Measurements from ENCODE around the gene UTS2B.
"Not testable (repeated sequence)": the region's sequence is repeated elsewhere in the genome, so short reads cannot be mapped to it uniquely, and the experiment has no call there.

UTS2B gene

DNA sequence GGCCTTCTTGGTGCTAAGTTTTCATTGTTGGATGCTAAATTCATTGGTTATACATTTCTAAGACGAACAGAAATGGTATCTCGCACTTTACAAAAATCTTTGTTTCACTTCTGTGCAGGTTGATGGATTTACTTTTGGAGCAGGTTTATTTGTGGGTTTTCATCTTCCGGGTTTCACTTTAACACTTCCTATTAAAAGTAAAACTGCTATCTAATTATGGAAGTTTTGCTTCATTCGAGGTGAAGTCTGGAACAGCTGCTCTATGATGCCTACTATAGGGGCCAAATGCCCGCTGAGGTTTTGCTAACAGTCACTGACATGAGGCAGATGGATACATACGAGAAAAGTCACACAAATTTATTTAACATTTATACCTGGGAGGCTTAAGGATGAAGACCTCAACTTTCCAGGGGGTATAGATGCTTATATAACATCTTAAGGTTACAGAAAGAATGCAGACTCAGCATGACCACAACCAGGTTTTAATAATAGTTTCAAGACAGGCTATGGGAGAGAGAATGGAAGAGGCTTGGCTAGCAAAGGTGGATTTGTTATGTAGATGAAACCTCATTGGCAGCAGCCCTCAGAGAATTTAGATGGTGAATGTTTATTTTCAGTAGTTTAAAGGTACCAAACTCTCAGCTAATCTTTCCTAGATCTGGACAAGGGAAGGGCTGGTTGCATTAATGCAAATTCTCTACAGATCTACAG, 77.1 kb downstream of the UTS2B start:
- no peak overlapping the region for H3K27ac ChIP-seq
- TF ChIP-seq, protein P1, sequence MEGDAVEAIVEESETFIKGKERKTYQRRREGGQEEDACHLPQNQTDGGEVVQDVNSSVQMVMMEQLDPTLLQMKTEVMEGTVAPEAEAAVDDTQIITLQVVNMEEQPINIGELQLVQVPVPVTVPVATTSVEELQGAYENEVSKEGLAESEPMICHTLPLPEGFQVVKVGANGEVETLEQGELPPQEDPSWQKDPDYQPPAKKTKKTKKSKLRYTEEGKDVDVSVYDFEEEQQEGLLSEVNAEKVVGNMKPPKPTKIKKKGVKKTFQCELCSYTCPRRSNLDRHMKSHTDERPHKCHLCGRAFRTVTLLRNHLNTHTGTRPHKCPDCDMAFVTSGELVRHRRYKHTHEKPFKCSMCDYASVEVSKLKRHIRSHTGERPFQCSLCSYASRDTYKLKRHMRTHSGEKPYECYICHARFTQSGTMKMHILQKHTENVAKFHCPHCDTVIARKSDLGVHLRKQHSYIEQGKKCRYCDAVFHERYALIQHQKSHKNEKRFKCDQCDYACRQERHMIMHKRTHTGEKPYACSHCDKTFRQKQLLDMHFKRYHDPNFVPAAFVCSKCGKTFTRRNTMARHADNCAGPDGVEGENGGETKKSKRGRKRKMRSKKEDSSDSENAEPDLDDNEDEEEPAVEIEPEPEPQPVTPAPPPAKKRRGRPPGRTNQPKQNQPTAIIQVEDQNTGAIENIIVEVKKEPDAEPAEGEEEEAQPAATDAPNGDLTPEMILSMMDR (IDR thresholded peaks at IDR 0.05), result no peak
- no peaks in the 10 kb centered on the region for H3K4me1 ChIP-seq (ENCODE audit: control insufficient read depth in 1 of 2, insufficient read depth in 1 of 2, low read depth in 1 of 2, low read length in 1 of 2)
- no peaks in the 10 kb centered on the region for H3K27me3 ChIP-seq
- H3K9me3 ChIP-seq, result no peaks in the 10 kb centered on the region
- H3K36me3 ChIP-seq, result no peaks in the 10 kb centered on the region
- H3K4me3 ChIP-seq (ENCODE audit: low read depth in 1 of 2, low read length in 1 of 2), result no peak overlapping the region

DNA sequence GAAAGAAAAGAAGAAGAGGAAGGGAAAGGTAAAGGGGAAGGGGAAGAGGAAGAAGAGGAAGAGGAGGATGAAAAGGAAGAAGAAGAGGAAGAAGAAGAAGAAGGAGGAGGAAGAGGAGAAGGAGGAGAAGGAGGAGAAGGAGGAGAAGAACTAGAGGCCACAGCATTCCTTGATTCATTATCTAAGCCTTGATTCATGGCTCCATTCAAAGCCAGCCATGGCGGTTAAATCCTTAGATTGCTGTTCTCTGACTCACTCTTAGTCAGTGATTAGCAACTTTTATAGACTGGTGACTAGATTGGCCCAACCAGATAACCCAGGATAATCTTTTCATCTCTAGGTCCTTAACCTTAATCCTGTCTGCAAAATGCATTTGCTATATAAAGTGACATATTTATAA, 83.7 kb downstream of the UTS2B start:
- no peaks in the 10 kb centered on the region for H3K9me3 ChIP-seq
- TF ChIP-seq, protein P1 (IDR thresholded peaks at IDR 0.05), result no peak
- no peak overlapping the region for H3K4me3 ChIP-seq (ENCODE audit: low read depth in 1 of 2, low read length in 1 of 2)
- H3K36me3 ChIP-seq, result no peaks in the 10 kb centered on the region
- H3K27ac ChIP-seq, result no peak overlapping the region
- H3K27me3 ChIP-seq, result no peaks in the 10 kb centered on the region
- no peaks in the 10 kb centered on the region for H3K4me1 ChIP-seq (ENCODE audit: control insufficient read depth in 1 of 2, insufficient read depth in 1 of 2, low read depth in 1 of 2, low read length in 1 of 2)

DNA sequence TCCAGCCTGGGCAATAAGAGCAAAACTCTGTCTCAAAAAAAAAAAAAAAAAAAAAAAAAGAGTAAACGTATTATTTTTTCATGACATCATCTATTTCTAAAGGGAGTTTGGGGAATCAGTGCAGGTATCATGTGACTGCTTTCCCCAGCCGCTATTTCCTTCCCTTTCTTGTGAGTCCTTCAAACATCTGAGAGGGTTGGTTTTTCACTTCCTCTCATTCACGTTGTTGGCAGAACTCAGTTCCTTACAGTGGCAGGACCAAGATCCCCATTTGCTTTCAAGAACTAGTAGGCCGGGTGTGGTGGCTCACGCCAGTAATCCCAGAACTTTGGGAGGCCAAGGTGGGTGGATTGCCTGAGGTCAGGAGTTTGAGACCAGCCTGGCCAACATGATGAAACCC, 84.3 kb downstream of the UTS2B start:
- not testable (repeated sequence) for H3K36me3 ChIP-seq; H3K27ac ChIP-seq; H3K9me3 ChIP-seq; H3K4me3 ChIP-seq (ENCODE audit: low read depth in 1 of 2, low read length in 1 of 2); H3K4me1 ChIP-seq (ENCODE audit: control insufficient read depth in 1 of 2, insufficient read depth in 1 of 2, low read depth in 1 of 2, low read length in 1 of 2); H3K27me3 ChIP-seq

DNA sequence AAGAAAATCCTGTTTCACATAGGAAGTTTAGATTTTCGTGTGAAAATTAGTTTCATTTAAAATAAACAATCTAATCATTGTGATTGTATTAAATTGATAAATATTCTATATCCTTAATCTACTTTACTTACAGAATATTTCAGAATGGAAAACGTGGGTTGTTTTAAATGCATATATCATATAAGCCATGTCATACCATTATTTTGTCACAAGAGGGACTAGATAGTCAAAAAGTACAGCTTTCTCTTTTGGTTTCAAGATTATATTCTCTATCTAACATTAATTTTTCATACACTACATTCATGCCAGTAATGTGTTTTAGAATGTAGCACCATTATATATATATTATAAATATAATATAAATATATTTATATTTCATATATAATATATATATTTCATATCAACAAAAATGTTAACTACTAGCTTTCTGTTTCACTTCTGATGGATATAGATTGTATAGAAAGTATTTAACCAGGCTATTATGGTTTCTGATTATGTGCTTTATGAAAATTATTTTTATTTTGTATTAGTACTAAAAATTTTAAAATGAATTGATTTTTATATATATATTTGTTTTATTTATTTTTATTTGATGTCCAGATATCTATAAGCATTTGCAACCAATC, 86.0 kb downstream of the UTS2B start:
- H3K4me1 ChIP-seq (ENCODE audit: control insufficient read depth in 1 of 2, insufficient read depth in 1 of 2, low read depth in 1 of 2, low read length in 1 of 2), result no peaks in the 10 kb centered on the region
- H3K4me3 ChIP-seq (ENCODE audit: low read depth in 1 of 2, low read length in 1 of 2), result no peak overlapping the region
- H3K36me3 ChIP-seq, result no peaks in the 10 kb centered on the region
- no peak overlapping the region for H3K27ac ChIP-seq
- TF ChIP-seq, protein P1 (IDR thresholded peaks at IDR 0.05), result no peak
- no peaks in the 10 kb centered on the region for H3K9me3 ChIP-seq
- no peaks in the 10 kb centered on the region for H3K27me3 ChIP-seq

DNA sequence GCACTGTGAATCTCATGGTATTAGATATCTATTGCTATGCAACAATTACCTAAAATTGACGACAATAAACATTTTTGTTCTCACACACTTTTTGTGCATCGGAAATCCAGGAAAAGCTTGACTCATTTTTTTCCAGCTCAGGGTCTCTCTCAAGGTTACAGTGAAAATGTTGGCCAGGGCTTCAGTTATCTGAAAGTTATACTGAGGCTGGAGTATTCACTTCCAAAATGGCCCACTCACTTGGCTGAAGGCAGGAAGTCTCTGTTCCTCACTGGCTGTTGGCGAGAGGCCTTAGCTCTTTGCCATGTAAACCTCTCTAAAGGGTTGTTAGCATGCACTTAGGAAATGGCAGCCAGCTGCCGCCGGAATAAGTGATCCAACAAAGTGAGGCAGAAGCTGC, 89.8 kb downstream of the UTS2B start:
- Histone ChIP-seq H3K36me3 (no peaks in the 10 kb centered on the region), H3K27ac (no peak overlapping the region), H3K4me1 (ENCODE audit: control insufficient read depth in 1 of 2, insufficient read depth in 1 of 2, low read depth in 1 of 2, low read length in 1 of 2) (no peaks in the 10 kb centered on the region), H3K4me3 (ENCODE audit: low read depth in 1 of 2, low read length in 1 of 2) (no peak overlapping the region), H3K27me3 (no peaks in the 10 kb centered on the region), H3K9me3 (no peaks in the 10 kb centered on the region)
- TF ChIP-seq, protein P1 (IDR thresholded peaks at IDR 0.05), result no peak

DNA sequence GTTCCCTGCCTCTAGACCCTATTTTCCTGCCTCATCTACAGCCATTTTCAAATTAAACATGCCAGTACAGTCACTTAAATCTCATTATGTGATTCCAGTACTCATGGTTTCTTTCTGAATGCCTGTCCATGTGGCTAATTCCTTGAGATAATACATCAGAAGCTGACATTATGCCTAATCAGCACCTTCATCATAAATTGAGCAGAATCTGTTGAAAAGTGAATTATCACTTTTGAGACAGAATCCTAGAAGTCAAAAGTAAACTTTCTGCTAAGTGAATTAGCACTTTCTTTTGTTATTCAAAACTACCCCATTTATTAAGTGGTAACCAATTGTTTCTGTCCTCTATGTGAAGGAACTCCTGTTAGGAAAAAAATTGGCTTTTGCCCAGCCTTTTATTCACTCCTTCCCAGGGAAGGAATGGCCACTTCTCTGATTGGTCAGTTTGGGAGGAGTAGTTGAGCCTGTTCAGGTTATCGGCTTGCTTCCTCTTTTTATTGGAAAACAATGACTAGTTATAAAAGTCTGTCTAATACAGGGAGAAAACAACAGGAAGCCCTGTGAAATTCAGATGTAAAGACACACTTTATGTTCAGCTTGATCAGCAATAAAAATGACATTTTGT, 90.8 kb downstream of the UTS2B start:
- TF ChIP-seq, protein P1 (IDR thresholded peaks at IDR 0.05), result no peak
- Histone ChIP-seq H3K27ac (no peak overlapping the region), H3K4me3 (ENCODE audit: low read depth in 1 of 2, low read length in 1 of 2) (no peak overlapping the region), H3K27me3 (no peaks in the 10 kb centered on the region), H3K9me3 (no peaks in the 10 kb centered on the region), H3K4me1 (ENCODE audit: control insufficient read depth in 1 of 2, insufficient read depth in 1 of 2, low read depth in 1 of 2, low read length in 1 of 2) (no peaks in the 10 kb centered on the region), H3K36me3 (no peaks in the 10 kb centered on the region)

Data from neutrophil (primary cell).